HG03103 (cell line): ENCODE results near the gene EXOSC1.
A peak's percentile ranks its signal among the peaks of the same experiment; 100 is the strongest.
"Not testable (repeated sequence)": the region's sequence is repeated elsewhere in the genome, so short reads cannot be mapped to it uniquely, and the experiment has no call there.

Experiments
- ATAC-seq: cut with Tn5 transposase; IDR thresholded peaks from one replicate; pipeline ENCODE4 v1.9.1; 2021; ENCODE audit warnings: low read depth; ENCODE audit not compliant: unreplicated experiment

The EXOSC1 gene

DNA sequence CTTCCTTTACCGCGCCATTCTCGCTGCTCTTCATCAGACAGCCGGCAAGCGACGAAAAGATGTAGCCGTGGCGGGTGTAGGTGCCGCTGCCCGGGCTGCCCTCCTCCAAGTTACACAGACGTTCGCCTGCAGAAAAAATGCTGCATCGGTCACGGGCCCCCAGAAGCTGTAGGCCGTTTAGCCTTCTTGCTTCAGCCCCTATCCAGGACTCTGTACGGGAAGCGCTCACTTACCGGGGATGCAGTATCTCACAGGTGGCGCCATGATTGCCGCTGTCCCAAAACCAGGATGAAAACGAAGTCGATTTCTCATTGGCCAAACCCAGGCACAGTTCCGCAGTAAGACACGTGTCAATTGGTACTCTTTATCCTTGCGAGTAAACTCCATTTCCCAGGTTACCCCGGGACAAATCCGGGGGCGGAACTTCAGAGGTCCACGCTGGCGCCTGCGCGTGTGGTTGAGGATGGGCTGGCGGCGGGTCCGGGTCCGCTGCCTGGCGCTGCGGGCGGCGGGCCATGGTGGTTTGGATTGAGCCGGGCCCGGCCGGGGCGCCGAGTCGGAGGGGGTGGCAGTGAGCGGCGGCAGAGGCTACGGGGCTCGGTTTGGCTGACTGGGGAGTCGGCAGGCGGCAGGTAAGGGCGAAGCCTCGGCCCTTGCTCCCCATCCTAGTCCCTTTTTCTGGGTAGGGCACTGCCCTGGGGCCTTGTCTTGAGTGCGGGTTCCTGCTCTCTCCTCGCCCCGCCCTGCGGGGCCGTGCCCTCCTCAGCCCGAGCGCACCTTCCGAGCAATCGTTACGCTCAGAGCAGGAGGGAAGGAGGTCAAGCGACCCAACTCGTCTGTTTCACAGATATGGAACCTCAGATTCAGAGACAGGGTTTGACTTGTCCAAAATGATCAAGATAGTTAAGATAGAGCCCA, at the start of gene EXOSC1, which contains the start of gene ZDHHC16:
TSS of gene EXOSC1 (minus strand) at position 285 of the 918 bp plus-strand sequence. CDS start at position 264, 21 bp downstream.
TSS of gene ZDHHC16 (plus strand) at position 454 of the 918 bp plus-strand sequence. CDS start 5,501 bp downstream, outside the sequence.
- ATAC-seq, result peak; percentile 87

GRCh38 chr10:97494863-97495506, 49.2 kb upstream of the EXOSC1 start:
- no peak for ATAC-seq

DNA sequence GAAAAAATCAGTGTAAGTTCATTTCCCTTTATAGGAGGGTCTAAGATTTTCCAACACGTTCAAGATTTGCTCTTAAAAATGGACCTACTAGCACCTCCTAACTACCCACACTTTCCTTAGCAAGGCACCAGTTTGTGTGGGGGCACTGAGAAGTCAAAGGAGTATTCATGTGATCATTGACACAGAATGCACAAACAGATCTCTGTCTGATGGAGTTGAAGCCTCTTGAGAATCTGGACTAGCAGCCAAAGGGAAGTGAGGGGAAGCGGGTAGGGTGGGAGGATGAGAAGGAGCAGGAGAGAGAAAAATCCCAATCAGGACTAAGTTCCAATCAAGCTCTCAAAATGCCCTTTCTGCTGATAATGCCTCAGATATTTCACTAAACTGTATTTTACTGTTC, 48.3 kb upstream of the EXOSC1 start:
- ATAC-seq, result no peak

GRCh38 chr10:97490592-97490991, 44.8 kb upstream of the EXOSC1 start:
- no peak for ATAC-seq

- no peak for ATAC-seq
Observed at GRCh38 chr10:97485647-97486281, 40.0 kb upstream of the EXOSC1 start.

DNA sequence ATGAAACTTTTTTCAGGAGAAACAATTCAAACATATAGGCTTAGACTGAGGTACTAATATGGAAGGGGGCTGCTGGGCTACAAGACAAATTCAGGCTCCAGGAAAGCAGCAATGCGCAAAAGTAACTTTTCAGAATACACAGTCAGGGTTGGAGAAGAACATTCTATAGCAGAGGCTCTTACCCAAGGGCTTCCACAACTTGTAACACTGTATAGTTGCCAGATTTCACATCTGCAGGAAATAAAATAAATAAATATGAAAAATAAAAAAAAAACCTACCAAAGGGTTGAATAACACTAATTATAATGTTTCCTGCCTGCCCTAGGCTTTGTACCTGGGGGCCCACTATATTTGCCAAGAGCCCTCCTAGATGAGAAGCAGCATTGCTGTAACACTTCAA, 38.1 kb upstream of the EXOSC1 start:
- ATAC-seq, result no peak

DNA sequence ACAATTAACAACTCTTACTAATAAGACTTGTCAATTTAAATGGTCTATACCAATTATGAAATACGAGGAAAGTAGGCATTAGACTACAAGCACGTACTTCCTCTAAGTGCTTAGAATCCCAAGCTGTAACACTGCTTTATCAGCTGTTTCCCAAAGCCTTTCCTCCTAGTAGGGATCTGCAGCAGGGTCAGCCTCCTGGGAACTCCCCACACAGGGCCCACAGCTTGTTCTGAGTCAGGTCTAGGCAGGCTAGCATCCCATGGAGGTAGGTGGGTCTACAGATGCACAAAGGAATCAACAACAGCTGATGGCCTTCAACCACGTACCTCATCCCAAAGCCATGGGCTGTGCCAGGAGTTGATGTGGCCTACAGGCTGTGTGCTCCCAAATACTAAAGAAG, 37.7 kb upstream of the EXOSC1 start:
- no peak for ATAC-seq

DNA sequence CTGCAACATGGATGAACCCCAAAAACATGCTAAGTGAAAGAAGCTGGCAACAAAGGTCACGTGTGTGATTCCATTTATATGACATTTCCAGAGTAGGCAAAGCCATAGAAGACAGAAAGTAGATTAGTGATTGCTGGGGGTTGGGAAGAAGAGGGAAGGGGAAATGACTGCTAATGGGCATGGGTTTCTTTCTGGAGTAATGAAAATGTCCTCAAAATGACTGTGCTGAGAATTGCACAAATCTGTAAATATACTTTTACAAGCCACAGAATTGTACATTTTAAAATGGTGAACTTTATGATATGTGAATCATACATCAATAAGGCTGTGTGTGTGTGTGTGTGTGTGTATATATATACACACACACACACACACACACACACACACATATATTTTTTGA, 36.6 kb upstream of the EXOSC1 start:
- ATAC-seq, result no peak

- ATAC-seq, result no peak
Observed at GRCh38 chr10:97481071-97481470, 35.3 kb upstream of the EXOSC1 start.

DNA sequence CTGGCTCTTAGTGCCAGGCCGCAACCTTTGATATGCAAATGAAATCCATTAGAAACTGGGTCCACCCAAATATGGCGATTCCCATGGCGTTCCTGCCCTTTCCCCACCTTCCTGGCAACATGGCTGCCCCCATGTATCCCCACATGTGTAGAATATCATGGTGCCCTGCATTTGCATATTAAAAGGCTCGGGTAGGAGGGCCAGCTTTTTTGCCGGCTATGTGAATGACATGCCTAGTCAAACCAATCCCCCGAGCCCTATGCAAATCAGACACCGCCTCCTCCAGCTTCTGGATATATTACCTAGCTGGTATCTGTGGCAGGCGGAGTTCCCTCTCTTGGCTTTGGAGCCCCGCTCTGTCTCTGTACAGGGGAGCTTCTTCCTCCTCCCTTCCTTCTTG, 34.1 kb upstream of the EXOSC1 start:
- ATAC-seq, result no peak

DNA sequence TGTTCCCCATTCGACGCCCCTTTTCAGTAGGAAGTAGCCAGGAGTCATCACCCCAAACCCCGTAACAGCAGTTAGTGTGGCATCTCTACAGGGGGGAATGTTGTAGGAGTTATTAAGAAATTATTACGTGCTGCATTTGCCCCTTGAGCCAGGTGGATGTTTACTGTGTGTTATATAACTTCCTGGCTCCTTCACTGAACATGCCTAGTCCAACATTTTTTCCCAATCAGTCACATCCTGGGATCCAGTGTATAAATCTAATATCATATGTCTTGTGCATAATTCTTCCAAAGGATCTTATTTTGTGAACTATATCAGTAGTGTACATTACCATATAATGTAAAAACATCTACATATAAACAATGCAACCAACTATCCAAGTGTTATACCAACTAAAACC, 33.6 kb upstream of the EXOSC1 start:
- not testable (repeated sequence) for ATAC-seq

- ATAC-seq, result no peak
Observed at GRCh38 chr10:97475936-97476594, 30.3 kb upstream of the EXOSC1 start.

DNA sequence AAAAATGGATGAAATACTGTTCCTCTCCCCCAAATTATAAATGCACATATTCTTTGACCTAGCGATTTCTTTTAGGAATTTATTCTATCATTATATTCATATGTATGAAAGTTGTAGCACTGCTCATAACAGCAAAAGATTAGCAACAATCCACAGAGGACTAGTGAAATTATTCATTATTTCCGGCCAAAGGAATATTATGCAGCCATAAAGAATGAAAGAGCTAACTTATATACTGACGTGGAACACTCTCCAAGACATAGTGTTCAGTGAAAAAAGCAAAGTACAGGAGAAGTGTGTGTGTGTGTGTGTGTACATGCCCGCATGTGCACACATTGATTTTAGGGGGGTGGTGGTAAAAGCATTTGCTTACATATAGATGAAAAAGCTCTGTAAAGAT, 29.1 kb upstream of the EXOSC1 start:
- no peak for ATAC-seq

GRCh38 chr10:97468781-97469180, 23.0 kb upstream of the EXOSC1 start:
- ATAC-seq, result not testable (repeated sequence)

DNA sequence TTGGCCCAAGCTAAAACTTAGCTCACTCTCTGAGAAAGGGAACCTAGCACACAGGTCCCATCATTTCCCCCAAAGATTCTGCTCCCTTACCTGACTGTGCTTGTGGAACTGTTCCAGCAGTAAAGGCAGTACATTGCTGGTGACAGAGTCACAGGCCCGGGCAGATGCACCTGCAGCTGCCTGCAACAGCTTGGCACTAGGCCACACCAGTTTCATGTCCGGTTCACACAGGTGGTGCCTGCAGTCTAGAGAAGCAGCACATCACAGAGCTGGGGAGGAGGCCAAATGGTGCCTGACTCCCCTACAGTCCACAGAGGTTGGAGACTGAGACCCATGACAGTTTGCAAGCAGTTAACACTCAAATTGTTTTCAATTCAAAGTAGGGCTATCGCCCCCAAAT, 22.4 kb upstream of the EXOSC1 start:
- ATAC-seq, result no peak

DNA sequence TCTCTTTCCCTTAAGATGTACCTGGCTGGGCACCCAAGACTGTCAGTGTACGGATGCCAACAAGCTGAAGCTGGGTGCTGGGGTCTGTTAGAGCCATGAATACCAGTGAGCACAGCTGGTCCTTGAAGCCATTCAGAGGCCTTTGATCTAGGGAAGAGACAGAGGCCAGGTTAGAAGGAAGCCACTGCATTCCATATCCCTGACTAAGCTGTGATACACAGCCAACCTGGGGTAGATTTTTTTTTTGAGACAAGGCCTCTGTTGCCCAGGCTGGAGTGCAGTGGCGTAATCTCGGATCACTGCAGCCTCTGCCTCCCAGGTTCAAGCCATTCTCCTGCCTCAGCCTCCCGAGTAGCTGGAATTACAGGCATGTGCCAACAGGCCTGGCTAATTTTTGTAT, 20.9 kb upstream of the EXOSC1 start:
- no peak for ATAC-seq

DNA sequence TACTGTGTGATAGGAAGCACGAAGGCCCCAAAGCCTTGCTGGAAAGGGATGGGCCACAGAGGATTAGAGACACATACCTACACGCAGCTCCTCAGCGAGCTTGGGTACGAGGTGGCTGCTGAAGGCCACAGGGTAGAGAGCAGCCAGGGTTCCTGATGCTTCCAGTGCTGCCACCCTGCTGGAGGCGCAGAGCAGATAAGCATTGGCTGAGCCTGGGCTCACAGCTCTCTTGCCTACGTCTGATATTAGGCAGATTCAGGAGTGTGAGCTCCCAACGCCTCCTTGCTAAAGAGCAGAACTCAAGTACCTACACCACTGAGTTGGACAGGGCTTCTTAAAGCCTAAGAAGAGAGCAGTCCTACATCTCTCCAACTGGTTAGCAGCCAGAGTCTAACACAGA, 20.2 kb upstream of the EXOSC1 start:
- no peak for ATAC-seq

GRCh38 chr10:97464226-97464625, 18.4 kb upstream of the EXOSC1 start:
- ATAC-seq, result no peak

DNA sequence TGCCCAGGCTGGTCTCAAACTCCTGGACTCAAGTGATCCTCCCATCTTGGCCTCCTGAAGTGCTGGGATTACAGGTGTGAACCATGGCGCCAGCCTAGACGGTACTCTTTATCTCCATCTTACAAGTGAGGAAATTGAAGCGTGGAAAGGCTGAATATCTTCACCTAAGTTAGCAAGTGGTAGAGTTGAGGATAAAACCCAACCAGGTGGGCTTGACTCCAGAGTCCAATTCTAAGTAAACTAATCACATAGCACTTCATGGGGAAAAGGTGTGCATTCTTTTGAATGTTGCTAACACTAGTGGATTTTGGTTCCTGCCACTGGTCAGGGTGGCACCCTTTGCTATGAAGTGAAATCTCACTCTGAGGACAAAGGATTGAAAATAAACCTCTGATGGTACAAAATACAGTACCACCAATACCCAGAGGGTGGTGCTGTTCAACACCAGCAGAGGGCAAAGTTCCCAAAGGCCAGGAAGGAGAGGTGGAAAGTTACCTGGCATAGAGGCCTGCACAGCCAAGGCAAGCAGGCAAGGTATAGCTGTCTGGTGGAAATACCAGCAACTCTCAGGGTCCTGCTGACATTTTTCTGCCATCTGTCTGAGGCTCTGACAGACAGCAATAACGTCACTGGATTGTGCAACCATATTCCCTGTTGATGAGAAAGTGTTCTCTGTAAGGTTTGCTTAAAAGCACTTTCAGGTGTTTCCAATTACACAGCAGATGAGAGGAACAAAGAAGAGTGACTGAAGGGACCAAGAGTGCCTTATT, 17.7 kb upstream of the EXOSC1 start:
- no peak for ATAC-seq

GRCh38 chr10:97462309-97462708, 16.5 kb upstream of the EXOSC1 start:
- no peak for ATAC-seq
